ENCODE data around the gene PRKCZ. TPM values are rescaled to one million over a fixed set of nuclear protein-coding genes. Genes with fewer than 3 reads are reported as not detected.

The PRKCZ gene
- total RNA-seq, 4 donors from 2014 or later: 0.29 to 8.8 (median 3.9) TPM

DNA sequence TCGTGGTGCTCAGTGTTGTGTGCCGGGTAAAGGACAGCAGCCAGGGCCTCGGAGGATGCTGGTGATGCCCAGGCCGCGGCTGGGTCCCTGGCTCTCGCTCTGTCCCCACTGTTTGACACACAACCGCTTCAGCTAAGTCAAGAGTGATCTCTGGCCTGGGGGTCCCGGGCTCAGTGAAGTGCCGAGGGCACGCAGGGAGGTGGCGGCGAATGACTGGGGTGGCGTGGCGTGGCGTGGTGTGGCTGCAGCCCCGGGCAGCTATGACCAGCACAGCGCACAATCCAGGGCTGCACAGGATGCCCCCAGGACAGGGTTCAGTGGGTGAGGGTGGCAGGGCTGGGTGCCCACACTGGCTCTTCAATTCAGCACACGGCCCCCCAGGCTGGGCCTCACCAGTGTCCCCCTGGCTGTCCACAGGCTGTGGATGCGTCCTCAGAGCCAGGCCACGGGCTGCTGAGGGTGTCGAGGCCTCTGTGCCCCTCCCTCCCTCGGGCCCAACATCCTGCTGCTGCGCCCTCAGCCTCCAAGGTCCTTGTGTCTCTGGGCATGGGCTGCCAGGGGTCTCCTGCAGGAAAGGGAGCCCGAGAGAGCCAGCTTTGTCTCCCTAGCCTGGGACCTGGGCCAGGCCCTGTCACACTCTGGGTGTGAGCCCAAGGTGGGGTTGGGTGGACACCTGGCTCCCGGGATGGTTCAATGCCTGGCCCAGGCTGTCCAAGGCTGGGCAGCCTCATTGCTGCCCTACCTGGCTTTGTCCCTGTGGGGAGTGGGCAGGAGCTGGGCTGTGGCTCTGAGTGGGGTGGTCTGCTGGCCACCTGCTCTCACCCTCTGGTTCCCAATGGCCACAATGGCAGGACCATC is 165.9 kb downstream of the PRKCZ start:
- Histone ChIP-seq H3K9me3 (no peaks in the 10 kb centered on the region), H3K4me1 (peaks cover 9 to 24% of the 10 kb centered on the region in 2 donors), H3K4me3 (no peak overlapping the region), H3K27ac (no peak overlapping the region), H3K36me3 (no peaks in the 10 kb centered on the region), H3K27me3 (no peaks in the 10 kb centered on the region)
- intact Hi-C loops (cut with DNase I; ENCODE audit: low total_unique reads): no loop called here
- no peak for TF ChIP-seq POLR2A (IDR thresholded peaks at IDR 0.05)
- TF ChIP-seq, protein P1, sequence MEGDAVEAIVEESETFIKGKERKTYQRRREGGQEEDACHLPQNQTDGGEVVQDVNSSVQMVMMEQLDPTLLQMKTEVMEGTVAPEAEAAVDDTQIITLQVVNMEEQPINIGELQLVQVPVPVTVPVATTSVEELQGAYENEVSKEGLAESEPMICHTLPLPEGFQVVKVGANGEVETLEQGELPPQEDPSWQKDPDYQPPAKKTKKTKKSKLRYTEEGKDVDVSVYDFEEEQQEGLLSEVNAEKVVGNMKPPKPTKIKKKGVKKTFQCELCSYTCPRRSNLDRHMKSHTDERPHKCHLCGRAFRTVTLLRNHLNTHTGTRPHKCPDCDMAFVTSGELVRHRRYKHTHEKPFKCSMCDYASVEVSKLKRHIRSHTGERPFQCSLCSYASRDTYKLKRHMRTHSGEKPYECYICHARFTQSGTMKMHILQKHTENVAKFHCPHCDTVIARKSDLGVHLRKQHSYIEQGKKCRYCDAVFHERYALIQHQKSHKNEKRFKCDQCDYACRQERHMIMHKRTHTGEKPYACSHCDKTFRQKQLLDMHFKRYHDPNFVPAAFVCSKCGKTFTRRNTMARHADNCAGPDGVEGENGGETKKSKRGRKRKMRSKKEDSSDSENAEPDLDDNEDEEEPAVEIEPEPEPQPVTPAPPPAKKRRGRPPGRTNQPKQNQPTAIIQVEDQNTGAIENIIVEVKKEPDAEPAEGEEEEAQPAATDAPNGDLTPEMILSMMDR (IDR thresholded peaks at IDR 0.05): no peak
- peak; percentile 22 to 26 for DNase-seq

DNA sequence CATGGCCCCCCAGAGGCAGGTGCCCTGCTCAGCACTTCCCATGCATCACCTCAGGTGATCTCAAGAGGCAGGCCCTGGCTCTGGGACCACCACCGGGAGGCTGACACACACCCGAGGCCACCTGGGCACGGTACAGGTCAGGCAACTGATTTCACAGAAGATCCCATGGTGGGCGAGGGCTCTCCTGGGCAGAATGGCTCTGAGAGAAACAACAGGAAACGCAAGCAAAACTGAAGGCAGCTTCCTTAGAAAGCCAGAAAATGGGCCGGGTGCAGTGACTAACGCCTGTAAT is 166.5 kb downstream of the PRKCZ start:
- Histone ChIP-seq H3K36me3 (no peaks in the 10 kb centered on the region), H3K27ac (no peak overlapping the region), H3K4me1 (peaks cover 9 to 24% of the 10 kb centered on the region in 2 donors), H3K27me3 (no peaks in the 10 kb centered on the region), H3K4me3 (no peak overlapping the region), H3K9me3 (no peaks in the 10 kb centered on the region)
- TF ChIP-seq, protein P1 (IDR thresholded peaks at IDR 0.05): no peak
- no peak for TF ChIP-seq POLR2A (IDR thresholded peaks at IDR 0.05)
- DNase-seq: peak in 1 of 2 donors; percentile 16
- intact Hi-C loops (cut with DNase I; ENCODE audit: low total_unique reads): no loop called here

DNA sequence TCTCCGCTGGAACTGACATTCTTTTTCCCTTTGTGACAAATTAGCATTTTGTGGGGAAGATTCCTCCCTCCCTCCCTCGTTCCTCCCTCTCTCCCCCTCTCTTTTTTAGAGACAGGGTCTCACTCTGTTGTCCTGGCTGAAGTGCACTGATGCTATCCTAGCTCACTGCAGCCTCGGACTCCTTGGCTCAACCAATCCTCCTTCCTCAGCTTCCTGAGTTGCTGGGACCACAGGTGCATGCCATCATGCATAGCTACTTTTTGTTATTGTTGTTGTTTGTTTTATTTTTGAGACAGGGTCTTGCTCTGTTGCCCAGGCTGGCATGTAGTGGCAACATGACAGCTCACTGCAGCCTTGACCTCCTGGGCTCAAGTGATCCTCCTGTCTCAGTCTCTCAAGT is 171.1 kb downstream of the PRKCZ start:
- H3K4me3 ChIP-seq: no peak overlapping the region
- H3K9me3 ChIP-seq: no peaks in the 10 kb centered on the region
- no peak for TF ChIP-seq POLR2A (IDR thresholded peaks at IDR 0.05)
- TF ChIP-seq, protein P1 (IDR thresholded peaks at IDR 0.05): no peak
- H3K27me3 ChIP-seq: no peaks in the 10 kb centered on the region
- intact Hi-C loops (cut with DNase I; ENCODE audit: low total_unique reads): no loop called here
- H3K36me3 ChIP-seq: no peaks in the 10 kb centered on the region
- no peak for DNase-seq
- no peaks in the 10 kb centered on the region for H3K4me1 ChIP-seq
- no peak overlapping the region for H3K27ac ChIP-seq

DNA sequence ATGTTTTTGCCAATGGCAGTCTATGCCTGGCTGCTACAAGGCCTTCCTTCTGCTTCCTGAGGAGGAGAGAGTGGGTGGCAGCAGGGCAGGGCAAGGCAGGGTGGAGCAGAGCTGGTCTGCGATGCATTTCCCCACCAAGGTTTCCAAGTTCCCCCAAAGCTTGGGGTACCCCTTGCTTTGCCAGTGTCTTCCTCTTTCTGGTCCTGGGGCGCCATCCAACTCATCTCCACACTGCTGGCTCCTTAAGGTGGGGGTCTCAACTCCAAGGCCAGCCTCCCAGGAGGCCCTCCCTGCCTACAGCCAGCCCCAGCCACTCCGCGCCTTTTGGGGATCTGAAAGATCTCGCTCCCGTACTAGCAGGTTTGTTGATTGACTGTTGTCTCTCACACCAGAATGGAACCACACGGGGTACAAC is 174.0 kb downstream of the PRKCZ start:
- TF ChIP-seq POLR2A (IDR thresholded peaks at IDR 0.05): no peak
- TF ChIP-seq, protein P1 (IDR thresholded peaks at IDR 0.05): no peak
- H3K27ac ChIP-seq: no peak overlapping the region
- intact Hi-C loops (cut with DNase I; ENCODE audit: low total_unique reads): no loop called here
- H3K4me1 ChIP-seq: no peaks in the 10 kb centered on the region
- H3K4me3 ChIP-seq: no peak overlapping the region
- no peaks in the 10 kb centered on the region for H3K36me3 ChIP-seq
- H3K9me3 ChIP-seq: no peaks in the 10 kb centered on the region
- no peaks in the 10 kb centered on the region for H3K27me3 ChIP-seq
- DNase-seq: no peak

DNA sequence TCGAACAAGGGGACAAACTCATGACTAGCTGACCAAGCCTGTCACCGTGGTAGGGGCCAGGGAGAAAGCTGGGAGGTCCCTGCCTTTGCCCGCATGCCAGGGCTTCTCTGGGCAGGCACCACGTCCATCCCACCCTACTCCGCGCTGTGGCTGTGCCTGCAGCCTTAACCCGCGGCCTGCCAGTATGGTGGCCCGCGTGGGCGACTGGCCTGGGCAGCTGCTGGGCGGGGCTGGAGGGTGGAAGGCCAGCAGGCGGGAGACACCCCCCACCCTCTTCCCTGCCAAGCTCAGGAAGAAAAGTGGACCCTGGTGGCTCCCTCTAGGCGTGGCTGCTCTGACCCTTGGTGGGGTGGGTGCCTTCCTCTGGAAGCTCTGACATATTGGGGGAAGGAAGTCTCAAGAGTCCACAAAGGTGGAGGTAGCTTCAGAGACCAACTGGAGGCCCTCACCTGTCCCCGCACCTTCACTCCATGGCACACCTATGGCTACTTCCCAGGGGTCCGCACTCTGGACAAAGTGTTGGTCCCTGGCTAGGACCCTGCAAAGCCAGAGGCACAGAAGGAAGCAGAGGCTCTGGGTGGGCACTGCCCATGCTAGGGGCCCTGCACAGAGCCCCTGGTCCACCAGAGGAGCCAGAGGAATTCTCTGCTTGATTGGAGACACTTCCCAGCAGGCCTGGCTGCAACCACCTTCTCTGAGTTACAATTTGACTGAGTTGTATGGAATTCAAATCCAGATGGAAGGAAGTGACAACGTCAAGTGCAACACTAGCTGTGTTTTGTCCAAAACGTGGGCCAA is 174.6 kb downstream of the PRKCZ start:
- no peaks in the 10 kb centered on the region for H3K36me3 ChIP-seq
- H3K4me1 ChIP-seq: no peaks in the 10 kb centered on the region
- TF ChIP-seq POLR2A (IDR thresholded peaks at IDR 0.05): no peak
- TF ChIP-seq, protein P1 (IDR thresholded peaks at IDR 0.05): no peak
- H3K27me3 ChIP-seq: no peaks in the 10 kb centered on the region
- no peak for DNase-seq
- intact Hi-C loops (cut with DNase I; ENCODE audit: low total_unique reads): no loop called here
- no peak overlapping the region for H3K4me3 ChIP-seq
- no peak overlapping the region for H3K27ac ChIP-seq
- no peaks in the 10 kb centered on the region for H3K9me3 ChIP-seq

All from uterus (tissue), 4 donors.